OCI-LY7 (cell line): ENCODE results near the gene SLC45A1. TPM values are rescaled to one million over a fixed set of nuclear protein-coding genes. Genes with fewer than 3 reads are reported as not detected.
"Not testable (repeated sequence)": the region's sequence is repeated elsewhere in the genome, so short reads cannot be mapped to it uniquely, and the experiment has no call there.

ENCODE experiments used
- BruUV-seq: library from RNA; stranded (reverse); fragments of 400-500 nt; replicated peaks from 2 replicates; lab custom pipeline; 2021; lab: Mats Ljungman, UMichigan
- CTCF ChIA-PET: fragments of 300-600 bp; sonication (Branson Sonifier 250); formaldehyde crosslinking; loops from one replicate; lab custom pipeline; 2022; ENCODE audit warnings: antibody characterized with exemption; ENCODE audit not compliant: unreplicated experiment; lab: Charles Lee
- POLR2A ChIA-PET: fragments of 300-600 bp; sonication (Branson Sonifier 250); formaldehyde crosslinking; loops from one replicate; lab custom pipeline; 2022; ENCODE audit warnings: antibody characterized with exemption; lab: Charles Lee
- DNase-seq: peaks from one replicate; pipeline ENCODE4 v3.0.0-alpha.2; 2015; ENCODE audit warnings: low spot score
- H2AFZ ChIP-seq: fragments of 200-600 bp; sonication (generic), shearing (Covaris generic); 2 replicates; pipeline ENCODE4 v1.6.1; 2014; ENCODE audit warnings: mild to moderate bottlenecking, antibody characterized with exemption, low read length, moderate library complexity
- H3K27ac ChIP-seq: fragments of 200-600 bp; sonication (generic); 2 replicates; pipeline ENCODE4 v1.5.1; 2014; ENCODE audit warnings: mixed run types, low read depth, mild to moderate bottlenecking, moderate library complexity, low read length, inconsistent platforms; ENCODE audit not compliant: poor library complexity, severe bottlenecking
- H3K36me3 ChIP-seq: fragments of 200-600 bp; sonication (generic); 2 replicates; pipeline ENCODE4 v1.6.1; 2014; ENCODE audit warnings: mild to moderate bottlenecking, antibody characterized with exemption, low read length, moderate library complexity, mixed read lengths; ENCODE audit not compliant: insufficient read depth
- H3K4me1 ChIP-seq: fragments of 200-600 bp; sonication (generic); 2 replicates; pipeline ENCODE4 v1.5.1; 2014; ENCODE audit warnings: mild to moderate bottlenecking, low read length; ENCODE audit not compliant: insufficient read depth, poor library complexity, severe bottlenecking
- H3K4me2 ChIP-seq: fragments of 200-600 bp; sonication (generic); 2 replicates; pipeline ENCODE4 v1.6.1; 2014; ENCODE audit warnings: mild to moderate bottlenecking, low read length
- H3K4me3 ChIP-seq: fragments of 200-600 bp; sonication (generic); 2 replicates; pipeline ENCODE4 v1.5.1; 2014; ENCODE audit warnings: mild to moderate bottlenecking, low read depth, low read length; ENCODE audit not compliant: poor library complexity, severe bottlenecking
- H3K79me2 ChIP-seq: fragments of 200-600 bp; sonication (generic); 2 replicates; pipeline ENCODE4 v1.6.1; 2016; ENCODE audit warnings: low read depth, mild to moderate bottlenecking, low read length, moderate library complexity, mixed read lengths; ENCODE audit not compliant: insufficient read depth
- H3K9me2 ChIP-seq: fragments of 200-600 bp; sonication (generic); 2 replicates; pipeline ENCODE4 v1.6.1; 2016; ENCODE audit warnings: mild to moderate bottlenecking, low read length, mixed read lengths; ENCODE audit not compliant: insufficient read depth
- H3K9me3 ChIP-seq: fragments of 200-600 bp; sonication (generic); 2 replicates; pipeline ENCODE4 v1.6.1; 2014; ENCODE audit warnings: mild to moderate bottlenecking, mixed run types, low read length, mixed read lengths
- H4K20me1 ChIP-seq: fragments of 200-600 bp; sonication (generic); 2 replicates; pipeline ENCODE4 v1.6.1; 2014; ENCODE audit warnings: mild to moderate bottlenecking, antibody characterized with exemption, low read length, moderate library complexity, mixed read lengths; ENCODE audit not compliant: insufficient read depth
- CTCF ChIP-seq: fragments of 200-600 bp; sonication (generic); conservative IDR thresholded peaks from 2 replicates; pipeline ENCODE4 v1.5.1; 2014; ENCODE audit warnings: mild to moderate bottlenecking, antibody characterized with exemption, low read length, moderate library complexity, mixed read lengths
- EZH2phosphoT487 ChIP-seq: fragments of 200-600 bp; sonication (generic); IDR thresholded peaks from 2 replicates; pipeline ENCODE4 v1.6.1; 2018; ENCODE audit warnings: low read depth, borderline replicate concordance, mild to moderate bottlenecking, mixed run types, antibody characterized with exemption, low read length, moderate library complexity, mixed read lengths
- intact Hi-C: fragments of 100-400 bp; cut with micrococcal nuclease; formaldehyde crosslinking; loops from one replicate; pipeline ENCODE4 v1.10.0; 2022; ENCODE audit not compliant: unreplicated experiment
- total RNA-seq, 2 experiments: library from RNA; depleted of rRNA in 1 of 2; stranded (reverse); fragments of >200 nt in 1 of 2; shearing (Covaris generic) in 1 of 2; gene quantifications; 2 replicates each; pipeline ENCODE4 v1.2.3, GENCODE V29; 2014 to 2022

Gene SLC45A1
- total RNA-seq, 2 experiments from 2014 or later, result not detected

GRCh38 chr1:8274352-8274751 is 43.6 kb upstream of the SLC45A1 start:
- H3K4me2 ChIP-seq, result no peak overlapping the region
- no peaks in the 10 kb centered on the region for H3K9me2 ChIP-seq
- H3K79me2 ChIP-seq, result no peaks in the 10 kb centered on the region
- CTCF ChIA-PET, result no interaction called here
- H3K27ac ChIP-seq, result no peak overlapping the region
- BruUV-seq, result no TSS peak
- H3K4me1 ChIP-seq, result no peaks in the 10 kb centered on the region
- H2AFZ ChIP-seq, result no peak overlapping the region
- H3K4me3 ChIP-seq, result no peak overlapping the region
- H3K9me3 ChIP-seq, result no peaks in the 10 kb centered on the region
- POLR2A ChIA-PET, result interaction anchor here (0.6 kb wide), 1 partner anchor 129 kb away, joined by 3 read pairs; no protein-coding TSS in a partner anchor
- intact Hi-C loops, result no loop called here
- TF ChIP-seq EZH2phosphoT487 (no peak), CTCF (no peak)
- no peak for DNase-seq
- no peaks in the 10 kb centered on the region for H4K20me1 ChIP-seq
- no peaks in the 10 kb centered on the region for H3K36me3 ChIP-seq

GRCh38 chr1:8276173-8276914 is 41.6 kb upstream of the SLC45A1 start:
- Histone ChIP-seq H3K9me2 (no peaks in the 10 kb centered on the region), H3K4me2 (no peak overlapping the region), H4K20me1 (no peaks in the 10 kb centered on the region), H3K79me2 (no peaks in the 10 kb centered on the region), H2AFZ (no peak overlapping the region), H3K4me3 (no peak overlapping the region), H3K4me1 (no peaks in the 10 kb centered on the region), H3K9me3 (no peaks in the 10 kb centered on the region), H3K27ac (no peak overlapping the region), H3K36me3 (no peaks in the 10 kb centered on the region)
- intact Hi-C loops, result no loop called here
- ChIA-PET CTCF (no interaction called here), POLR2A (interaction anchor here (0.6 kb wide), 1 partner anchor 196 kb away, joined by 3 read pairs; no protein-coding TSS in a partner anchor)
- TF ChIP-seq CTCF, result no peak
- TF ChIP-seq EZH2phosphoT487, result no peak
- BruUV-seq, result no TSS peak
- DNase-seq, result peak; percentile 3

GRCh38 chr1:8276932-8277331 is 41.0 kb upstream of the SLC45A1 start:
- Histone ChIP-seq H2AFZ (no peak overlapping the region), H3K4me2 (no peak overlapping the region), H4K20me1 (no peaks in the 10 kb centered on the region), H3K4me1 (no peaks in the 10 kb centered on the region), H3K36me3 (no peaks in the 10 kb centered on the region), H3K4me3 (no peak overlapping the region), H3K9me2 (no peaks in the 10 kb centered on the region), H3K27ac (no peak overlapping the region), H3K9me3 (no peaks in the 10 kb centered on the region), H3K79me2 (no peaks in the 10 kb centered on the region)
- ChIA-PET POLR2A (interaction anchor here (0.6 kb wide), 1 partner anchor 196 kb away, joined by 3 read pairs; no protein-coding TSS in a partner anchor), CTCF (no interaction called here)
- DNase-seq, result no peak
- intact Hi-C loops, result no loop called here
- TF ChIP-seq EZH2phosphoT487 (no peak), CTCF (no peak)
- no TSS peak for BruUV-seq

- H3K9me2 ChIP-seq, H3K4me1 ChIP-seq, H3K27ac ChIP-seq, H3K79me2 ChIP-seq, H4K20me1 ChIP-seq, H3K4me2 ChIP-seq, DNase-seq, H3K9me3 ChIP-seq, H2AFZ ChIP-seq, intact Hi-C loops, H3K4me3 ChIP-seq, CTCF ChIA-PET, BruUV-seq, H3K36me3 ChIP-seq, POLR2A ChIA-PET: not testable (repeated sequence)
These were observed 39.2 kb upstream of the SLC45A1 start for GRCh38 chr1:8278677-8279076.
